NCI-H2107 (cell line): Measurements from ENCODE around the gene ITGAL.
"Not testable (repeated sequence)": the region's sequence is repeated elsewhere in the genome, so short reads cannot be mapped to it uniquely, and the experiment has no call there.

Experiments used
- DNase-seq: peaks from one replicate; lab custom pipeline; 2025; lab: John Stamatoyannopoulos, UW

ITGAL gene

GRCh38 chr16:30491744-30492308 is 19.3 kb downstream of the ITGAL start:
- no peak for DNase-seq

DNA sequence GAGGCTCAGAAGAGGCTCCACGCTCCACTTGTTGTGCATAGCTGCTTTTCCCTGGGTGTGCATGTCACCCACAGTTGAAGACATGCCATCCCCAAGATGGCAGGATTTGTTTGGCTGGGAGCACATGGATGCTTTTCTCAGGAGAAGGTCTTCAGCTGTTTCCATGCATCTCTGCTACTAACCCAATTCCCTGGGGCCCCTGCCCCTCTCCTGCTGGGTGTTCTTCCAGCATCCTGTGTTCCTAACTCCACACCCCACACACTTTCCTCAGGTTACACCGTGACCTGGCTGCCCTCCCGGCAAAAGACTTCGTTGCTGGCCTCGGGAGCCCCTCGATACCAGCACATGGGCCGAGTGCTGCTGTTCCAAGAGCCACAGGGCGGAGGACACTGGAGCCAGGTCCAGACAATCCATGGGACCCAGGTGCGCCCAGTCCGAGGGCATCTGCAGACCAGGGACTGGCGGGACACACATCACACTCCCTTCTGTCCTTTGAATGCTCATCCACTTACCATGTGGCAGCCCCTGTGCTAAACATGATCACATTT is 21.5 kb downstream of the ITGAL start:
- no peak for DNase-seq

GRCh38 chr16:30494709-30495108 is 22.2 kb downstream of the ITGAL start:
- DNase-seq: no peak

- no peak for DNase-seq
These were observed 26.7 kb downstream of the ITGAL start for GRCh38 chr16:30499284-30499683.

GRCh38 chr16:30503403-30504296 is 31.1 kb downstream of the ITGAL start:
- DNase-seq: no peak

DNA sequence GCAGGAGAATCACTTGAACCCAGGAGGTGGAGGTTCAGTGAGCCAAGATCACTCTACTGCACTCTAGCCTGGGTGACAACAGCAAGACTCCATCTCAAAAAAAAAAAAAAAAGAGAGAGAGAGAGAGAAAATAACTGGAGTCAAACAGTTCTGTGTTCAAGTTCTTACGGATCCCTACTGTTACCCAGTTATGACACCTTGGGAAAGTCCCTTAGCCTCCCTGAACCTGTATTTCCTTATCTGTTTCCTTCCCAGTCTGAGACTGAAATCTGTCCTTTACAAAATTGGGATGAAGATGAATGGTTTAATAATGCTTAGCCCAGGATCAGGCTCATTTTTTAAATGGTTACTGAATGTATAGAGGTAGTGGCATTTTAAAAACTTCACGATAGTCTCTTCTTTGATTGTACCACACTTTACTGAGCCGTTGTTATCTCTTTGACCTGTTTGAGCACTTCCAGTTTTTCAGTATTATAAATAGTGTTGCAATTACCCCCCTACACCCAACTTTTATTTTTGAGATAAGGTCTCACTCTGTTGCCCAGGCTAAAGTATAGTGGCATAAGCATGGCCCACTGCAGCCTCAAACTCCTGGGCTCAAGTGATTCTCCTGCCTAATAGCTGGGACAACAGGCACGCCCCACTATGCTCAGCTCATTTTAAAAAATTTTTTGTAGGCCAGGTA is 36.7 kb downstream of the ITGAL start:
- no peak for DNase-seq

GRCh38 chr16:30510376-30510938 is 37.9 kb downstream of the ITGAL start:
- no peak for DNase-seq

- DNase-seq: no peak
These were observed 39.0 kb downstream of the ITGAL start for GRCh38 chr16:30511509-30511908.

GRCh38 chr16:30515275-30515674 is 42.7 kb downstream of the ITGAL start:
- no peak for DNase-seq

GRCh38 chr16:30518552-30518951 is 46.0 kb downstream of the ITGAL start:
- no peak for DNase-seq

DNA sequence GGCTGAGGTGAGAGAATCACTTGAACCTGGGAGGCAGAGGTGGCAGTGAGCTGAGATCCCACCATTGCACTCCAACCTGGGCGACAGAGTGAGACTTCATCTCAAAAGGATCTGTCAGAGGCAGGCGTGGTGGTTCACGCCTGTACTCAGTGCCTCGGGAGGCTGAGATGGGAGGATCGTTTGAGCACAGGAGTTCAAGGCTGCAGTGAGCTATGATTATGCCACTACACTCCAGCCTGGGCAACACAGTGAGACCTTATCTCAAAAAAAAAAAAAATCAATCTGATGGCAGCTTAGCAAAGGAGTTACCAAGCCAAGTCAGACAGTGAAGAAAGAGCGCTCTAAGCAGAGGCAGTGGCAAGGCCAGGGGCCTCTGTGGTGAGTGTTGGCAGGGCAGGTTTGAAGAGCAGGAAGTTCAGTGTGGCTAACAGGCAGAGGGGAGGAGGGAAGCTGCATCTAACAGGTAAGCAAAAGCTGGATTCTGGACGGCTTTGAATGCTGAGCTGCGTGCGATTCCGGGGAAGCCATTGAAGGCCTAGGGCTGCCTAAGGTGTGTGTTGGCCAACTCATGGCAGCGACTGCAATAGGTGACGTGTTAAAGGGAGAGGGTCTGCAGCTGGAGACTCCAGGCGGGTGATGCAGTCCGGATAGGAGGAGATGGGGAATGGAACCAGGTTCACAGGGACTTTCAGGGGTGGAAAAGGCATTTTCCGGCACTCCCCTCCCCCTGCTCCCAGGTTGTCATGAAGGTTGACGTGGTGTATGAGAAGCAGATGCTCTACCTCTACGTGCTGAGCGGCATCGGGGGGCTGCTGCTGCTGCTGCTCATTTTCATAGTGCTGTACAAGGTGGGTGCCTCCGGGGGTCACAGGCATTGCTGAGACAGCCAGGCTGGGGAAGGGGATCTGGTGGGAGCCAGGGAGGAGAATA is 46.8 kb downstream of the ITGAL start:
- DNase-seq: no peak

GRCh38 chr16:30521476-30521872 is 48.9 kb downstream of the ITGAL start:
- no peak for DNase-seq

DNA sequence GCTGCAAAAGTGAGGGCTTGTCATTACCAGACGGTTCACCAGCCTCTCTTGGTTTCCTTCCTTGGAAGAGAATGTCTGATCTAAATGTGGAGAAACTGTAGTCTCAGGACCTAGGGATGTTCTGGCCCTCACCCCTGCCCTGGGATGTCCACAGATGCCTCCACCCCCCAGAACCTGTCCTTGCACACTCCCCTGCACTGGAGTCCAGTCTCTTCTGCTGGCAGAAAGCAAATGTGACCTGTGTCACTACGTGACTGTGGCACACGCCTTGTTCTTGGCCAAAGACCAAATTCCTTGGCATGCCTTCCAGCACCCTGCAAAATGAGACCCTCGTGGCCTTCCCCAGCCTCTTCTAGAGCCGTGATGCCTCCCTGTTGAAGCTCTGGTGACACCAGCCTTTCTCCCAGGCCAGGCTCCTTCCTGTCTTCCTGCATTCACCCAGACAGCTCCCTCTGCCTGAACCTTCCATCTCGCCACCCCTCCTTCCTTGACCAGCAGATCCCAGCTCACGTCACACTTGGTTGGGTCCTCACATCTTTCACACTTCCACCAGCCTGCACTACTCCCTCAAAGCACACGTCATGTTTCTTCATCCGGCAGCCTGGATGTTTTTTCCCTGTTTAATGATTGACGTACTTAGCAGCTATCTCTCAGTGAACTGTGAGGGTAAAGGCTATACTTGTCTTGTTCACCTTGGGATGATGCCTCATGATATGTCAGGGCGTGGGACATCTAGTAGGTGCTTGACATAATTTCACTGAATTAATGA is 49.5 kb downstream of the ITGAL start:
- no peak for DNase-seq

GRCh38 chr16:30522702-30523463 is 50.3 kb downstream of the ITGAL start:
- DNase-seq: not testable (repeated sequence)

GRCh38 chr16:30523768-30524574 is 51.4 kb downstream of the ITGAL start:
- no peak for DNase-seq

GRCh38 chr16:30524575-30525568 is 52.3 kb downstream of the ITGAL start:
- DNase-seq: no peak

GRCh38 chr16:30525844-30526136 is 53.2 kb downstream of the ITGAL start:
- no peak for DNase-seq
